HG03342 (cell line): ENCODE data around the gene TOX2.

Experiments
- ATAC-seq: cut with Tn5 transposase; IDR thresholded peaks from one replicate; pipeline ENCODE4 v1.9.1; 2021; ENCODE audit warnings: mild to moderate bottlenecking, moderate library complexity; ENCODE audit not compliant: unreplicated experiment

Gene TOX2

GRCh38 chr20:44117296-44118184, 202.9 kb downstream of the TOX2 start:
- no peak for ATAC-seq

- no peak for ATAC-seq
Observed at GRCh38 chr20:44118185-44119033, 203.8 kb downstream of the TOX2 start.
